Measurements from ENCODE around the gene PGBD2.

DNA sequence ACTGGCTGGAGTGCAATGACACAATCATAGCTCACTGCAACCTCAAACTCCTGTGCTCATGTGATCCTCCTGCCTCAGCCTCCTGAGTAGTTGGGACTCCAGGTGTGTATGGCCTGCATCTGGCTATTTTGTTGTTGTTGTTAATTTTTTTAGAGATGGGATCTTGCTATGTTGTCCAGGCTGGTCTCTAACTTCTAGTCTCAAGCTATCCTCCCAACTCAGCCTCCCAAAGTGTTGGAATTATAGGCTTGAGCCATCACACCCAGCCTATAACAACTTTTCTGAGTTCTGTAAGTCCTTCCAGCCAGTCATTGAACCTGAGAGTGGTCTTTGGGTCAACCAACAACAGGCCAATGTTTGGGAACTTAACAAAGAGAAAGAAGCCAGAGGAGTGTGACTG is 11.2 kb upstream of the PGBD2 start:
- TF ChIP-seq, protein P1, sequence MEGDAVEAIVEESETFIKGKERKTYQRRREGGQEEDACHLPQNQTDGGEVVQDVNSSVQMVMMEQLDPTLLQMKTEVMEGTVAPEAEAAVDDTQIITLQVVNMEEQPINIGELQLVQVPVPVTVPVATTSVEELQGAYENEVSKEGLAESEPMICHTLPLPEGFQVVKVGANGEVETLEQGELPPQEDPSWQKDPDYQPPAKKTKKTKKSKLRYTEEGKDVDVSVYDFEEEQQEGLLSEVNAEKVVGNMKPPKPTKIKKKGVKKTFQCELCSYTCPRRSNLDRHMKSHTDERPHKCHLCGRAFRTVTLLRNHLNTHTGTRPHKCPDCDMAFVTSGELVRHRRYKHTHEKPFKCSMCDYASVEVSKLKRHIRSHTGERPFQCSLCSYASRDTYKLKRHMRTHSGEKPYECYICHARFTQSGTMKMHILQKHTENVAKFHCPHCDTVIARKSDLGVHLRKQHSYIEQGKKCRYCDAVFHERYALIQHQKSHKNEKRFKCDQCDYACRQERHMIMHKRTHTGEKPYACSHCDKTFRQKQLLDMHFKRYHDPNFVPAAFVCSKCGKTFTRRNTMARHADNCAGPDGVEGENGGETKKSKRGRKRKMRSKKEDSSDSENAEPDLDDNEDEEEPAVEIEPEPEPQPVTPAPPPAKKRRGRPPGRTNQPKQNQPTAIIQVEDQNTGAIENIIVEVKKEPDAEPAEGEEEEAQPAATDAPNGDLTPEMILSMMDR (conservative IDR thresholded peaks at IDR 0.05; ENCODE audit: low read depth, low read length) = no peak
- no peak for TF ChIP-seq CEBPB (IDR thresholded peaks at IDR 0.05; ENCODE audit: low read depth, low read length)

Data from IMR-90 (cell line).